Measurements from ENCODE around the gene TNXB.
"Not testable (repeated sequence)": the region's sequence is repeated elsewhere in the genome, so short reads cannot be mapped to it uniquely, and the experiment has no call there.

DNA sequence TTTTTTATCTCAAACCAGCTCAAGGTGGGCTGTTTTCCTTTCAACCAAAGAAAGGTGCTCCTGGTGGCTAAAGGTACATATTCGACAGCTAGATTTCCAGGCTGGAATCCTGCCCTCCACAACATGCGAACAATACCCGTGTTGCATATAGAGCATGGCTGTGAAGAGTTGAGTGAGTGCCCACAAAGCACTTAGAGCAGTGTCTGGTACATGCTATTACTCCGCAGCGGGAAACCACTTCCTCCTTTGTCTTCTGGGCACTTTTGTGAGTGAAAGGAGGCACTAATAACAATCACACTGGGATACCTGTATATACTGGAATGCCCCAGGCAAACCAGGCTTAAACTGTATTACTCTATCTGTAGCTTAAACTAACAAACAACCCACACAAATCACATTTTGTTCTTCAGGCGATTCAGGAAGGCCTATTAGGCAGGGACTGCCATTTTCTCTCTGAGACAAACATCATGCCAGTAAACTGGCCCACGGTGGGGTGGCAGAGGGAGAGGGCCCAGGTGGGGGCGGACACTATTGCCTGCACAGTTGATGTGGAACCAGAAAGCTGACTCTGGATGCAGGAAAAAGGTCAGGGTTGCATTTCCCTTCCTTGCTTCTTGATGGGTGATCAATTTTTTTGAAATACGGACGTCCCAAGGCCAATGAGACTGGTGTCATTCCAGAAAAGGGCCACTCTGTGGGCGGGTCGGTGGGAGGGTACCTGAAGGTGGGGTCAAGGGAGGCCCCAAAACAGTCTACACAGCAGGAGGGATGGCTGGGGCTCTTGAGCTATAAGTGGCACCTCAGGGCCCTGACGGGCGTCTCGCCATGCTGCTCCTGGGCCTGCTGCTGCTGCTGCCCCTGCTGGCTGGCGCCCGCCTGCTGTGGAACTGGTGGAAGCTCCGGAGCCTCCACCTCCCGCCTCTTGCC is 71.3 kb downstream of the TNXB start, which contains the start of gene CYP21A2:
- TF ChIP-seq POLR2AphosphoS5, POLR2A (IDR thresholded peaks at IDR 0.05): not testable (repeated sequence)
- TF ChIP-seq, protein P1, sequence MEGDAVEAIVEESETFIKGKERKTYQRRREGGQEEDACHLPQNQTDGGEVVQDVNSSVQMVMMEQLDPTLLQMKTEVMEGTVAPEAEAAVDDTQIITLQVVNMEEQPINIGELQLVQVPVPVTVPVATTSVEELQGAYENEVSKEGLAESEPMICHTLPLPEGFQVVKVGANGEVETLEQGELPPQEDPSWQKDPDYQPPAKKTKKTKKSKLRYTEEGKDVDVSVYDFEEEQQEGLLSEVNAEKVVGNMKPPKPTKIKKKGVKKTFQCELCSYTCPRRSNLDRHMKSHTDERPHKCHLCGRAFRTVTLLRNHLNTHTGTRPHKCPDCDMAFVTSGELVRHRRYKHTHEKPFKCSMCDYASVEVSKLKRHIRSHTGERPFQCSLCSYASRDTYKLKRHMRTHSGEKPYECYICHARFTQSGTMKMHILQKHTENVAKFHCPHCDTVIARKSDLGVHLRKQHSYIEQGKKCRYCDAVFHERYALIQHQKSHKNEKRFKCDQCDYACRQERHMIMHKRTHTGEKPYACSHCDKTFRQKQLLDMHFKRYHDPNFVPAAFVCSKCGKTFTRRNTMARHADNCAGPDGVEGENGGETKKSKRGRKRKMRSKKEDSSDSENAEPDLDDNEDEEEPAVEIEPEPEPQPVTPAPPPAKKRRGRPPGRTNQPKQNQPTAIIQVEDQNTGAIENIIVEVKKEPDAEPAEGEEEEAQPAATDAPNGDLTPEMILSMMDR (IDR thresholded peaks at IDR 0.05): not testable (repeated sequence)
